PFSK-1 (cell line): ENCODE results near the gene MPIG6B.

Experiments used
- FOXP2 ChIP-seq: optimal IDR thresholded peaks from 2 replicates; pipeline ENCODE3; 2011; ENCODE audit warnings: borderline replicate concordance, control low read depth, inconsistent platforms; ENCODE audit not compliant: insufficient read depth; ENCODE audit errors: extremely low read length, extremely low read depth
- POLR2AphosphoS5 ChIP-seq: IDR thresholded peaks from 2 replicates; pipeline ENCODE4 v1.6.1; 2012; ENCODE audit warnings: low read depth, mild to moderate bottlenecking, control low read depth, low read length, moderate library complexity
- REST ChIP-seq, 2 experiments: IDR thresholded peaks; 2 replicates each; pipeline versions ENCODE4 v1.6.1 to v1.8.0; 2011 to 2012; ENCODE audit warnings: low read depth in 2 of 2, low read length in 2 of 2, control low read depth in 1 of 2, inconsistent platforms in 1 of 2, mild to moderate bottlenecking in 1 of 2, moderate library complexity in 1 of 2; ENCODE audit not compliant: insufficient read depth in 1 of 2
- SIN3A ChIP-seq: IDR thresholded peaks from 2 replicates; pipeline ENCODE4 v1.6.1; 2012; ENCODE audit warnings: mild to moderate bottlenecking, low read length, moderate library complexity, borderline replicate concordance; ENCODE audit not compliant: insufficient read depth
- TAF1 ChIP-seq: IDR thresholded peaks from 2 replicates; pipeline ENCODE4 v1.6.1; 2012; ENCODE audit warnings: low read length, control low read depth, borderline replicate concordance; ENCODE audit not compliant: insufficient read depth

GRCh38 chr6:31721351-31722020 lies 1.7 kb upstream of the MPIG6B start, which contains the start of gene LY6G6C:
- TF ChIP-seq REST (IDR thresholded peaks at IDR 0.05; ENCODE audit: insufficient read depth in 1 of 2, low read depth in 2 of 2, low read length in 2 of 2) (no peak), SIN3A (no peak), POLR2AphosphoS5 (no peak), TAF1 (no peak), FOXP2 (no peak)
